ENCODE data around the gene PTK7.
"Not testable (repeated sequence)": the region's sequence is repeated elsewhere in the genome, so short reads cannot be mapped to it uniquely, and the experiment has no call there.

Gene PTK7

DNA sequence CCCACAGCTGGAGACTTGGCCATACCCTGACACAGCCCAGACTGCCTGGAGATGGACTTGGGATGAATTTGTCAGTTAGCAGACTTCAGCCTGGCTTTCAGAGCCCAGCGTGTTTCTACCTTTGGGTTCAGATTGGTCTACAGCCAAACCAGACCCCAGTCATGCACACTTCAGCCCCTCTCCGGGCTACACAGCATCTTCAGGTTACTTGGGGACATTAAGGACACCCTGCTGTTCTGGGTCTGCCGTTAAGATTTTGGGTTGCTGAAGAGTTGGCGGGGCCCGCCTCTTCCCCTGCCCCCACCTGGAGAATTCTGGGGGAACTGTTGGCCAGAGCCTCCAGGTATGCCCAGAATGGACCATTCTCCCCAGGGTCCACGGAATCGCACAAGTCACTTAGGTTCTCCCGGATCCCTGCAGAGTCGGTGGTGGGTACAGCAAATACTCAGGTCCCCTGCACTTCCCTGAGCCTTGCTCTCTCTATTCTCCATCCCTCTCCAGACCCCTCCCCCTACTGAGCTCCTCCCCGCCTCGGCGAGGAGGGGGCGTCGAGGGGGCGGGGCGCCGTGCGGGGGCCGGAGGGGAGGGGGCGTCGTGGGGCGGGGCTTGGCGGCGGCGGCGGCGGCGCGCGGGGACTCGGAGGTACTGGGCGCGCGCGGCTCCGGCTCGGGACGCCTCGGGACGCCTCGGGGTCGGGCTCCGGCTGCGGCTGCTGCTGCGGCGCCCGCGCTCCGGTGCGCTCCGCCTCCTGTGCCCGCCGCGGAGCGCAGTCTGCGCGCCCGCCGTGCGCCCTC lies at the start of gene PTK7:
Gene PTK7, plus strand, starts transcription at position 645 of the 794 bp plus-strand sequence. CDS start 175 bp downstream, outside the sequence.
- peak; percentile 58 for DNase-seq

DNA sequence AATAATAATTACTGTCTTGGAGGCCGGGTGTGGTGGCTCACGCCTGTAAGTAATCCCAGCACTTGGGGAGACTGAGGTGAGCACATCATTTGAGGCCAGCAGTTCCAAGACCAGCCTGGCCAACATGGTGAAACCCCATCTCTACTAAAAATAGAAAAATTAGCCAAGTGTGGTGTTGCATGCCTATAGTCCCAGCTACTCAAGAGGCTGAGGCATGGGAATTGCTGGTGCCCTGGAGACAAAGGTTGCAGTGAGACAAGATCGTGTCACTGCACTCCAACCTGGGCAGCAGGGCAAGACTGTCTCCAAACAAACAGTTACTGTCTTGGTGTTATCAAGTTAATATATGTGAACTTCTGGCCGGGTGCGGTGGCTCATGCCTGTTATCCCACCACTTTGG lies 49.7 kb upstream of the PTK7 start:
- no peak for DNase-seq

DNA sequence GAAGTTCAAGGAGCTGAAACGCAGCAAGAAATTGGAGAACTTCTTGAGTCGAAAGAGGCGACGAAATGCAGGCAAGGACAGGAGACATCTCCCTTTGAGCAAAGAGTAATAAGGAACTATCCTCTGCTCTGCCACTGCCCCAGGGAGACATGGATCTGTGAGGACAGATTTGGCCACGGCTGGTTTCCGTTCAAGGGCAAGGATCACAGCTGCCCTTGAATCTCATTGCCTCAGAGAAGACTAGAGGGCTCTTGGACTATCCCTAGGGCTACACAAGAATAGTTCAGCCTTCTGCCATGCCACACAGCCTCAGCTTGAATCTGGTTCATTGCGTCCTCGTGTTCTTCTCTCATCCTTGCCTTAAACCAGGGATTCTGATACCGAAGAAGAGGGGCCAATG lies 47.0 kb upstream of the PTK7 start:
- DNase-seq = no peak

DNA sequence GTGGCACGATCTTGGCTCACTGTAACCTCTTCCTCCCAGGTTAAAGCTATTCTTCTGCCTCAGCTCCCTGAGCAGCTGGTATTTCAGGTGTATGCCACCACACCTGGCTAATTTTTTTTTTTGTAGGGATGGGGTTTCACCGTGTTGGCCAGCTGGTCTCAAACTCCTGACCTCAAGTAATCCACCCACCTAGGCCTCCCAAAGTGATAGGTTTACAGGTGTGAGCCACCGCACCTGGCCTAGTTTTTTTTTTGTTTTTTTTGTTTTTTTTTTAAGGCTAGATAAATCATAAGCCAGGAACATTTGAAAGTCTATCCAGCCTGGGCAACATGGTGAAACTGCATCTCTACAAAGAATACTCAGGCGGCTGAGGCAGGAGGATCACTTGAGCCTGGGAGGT lies 43.8 kb upstream of the PTK7 start:
- DNase-seq = no peak

DNA sequence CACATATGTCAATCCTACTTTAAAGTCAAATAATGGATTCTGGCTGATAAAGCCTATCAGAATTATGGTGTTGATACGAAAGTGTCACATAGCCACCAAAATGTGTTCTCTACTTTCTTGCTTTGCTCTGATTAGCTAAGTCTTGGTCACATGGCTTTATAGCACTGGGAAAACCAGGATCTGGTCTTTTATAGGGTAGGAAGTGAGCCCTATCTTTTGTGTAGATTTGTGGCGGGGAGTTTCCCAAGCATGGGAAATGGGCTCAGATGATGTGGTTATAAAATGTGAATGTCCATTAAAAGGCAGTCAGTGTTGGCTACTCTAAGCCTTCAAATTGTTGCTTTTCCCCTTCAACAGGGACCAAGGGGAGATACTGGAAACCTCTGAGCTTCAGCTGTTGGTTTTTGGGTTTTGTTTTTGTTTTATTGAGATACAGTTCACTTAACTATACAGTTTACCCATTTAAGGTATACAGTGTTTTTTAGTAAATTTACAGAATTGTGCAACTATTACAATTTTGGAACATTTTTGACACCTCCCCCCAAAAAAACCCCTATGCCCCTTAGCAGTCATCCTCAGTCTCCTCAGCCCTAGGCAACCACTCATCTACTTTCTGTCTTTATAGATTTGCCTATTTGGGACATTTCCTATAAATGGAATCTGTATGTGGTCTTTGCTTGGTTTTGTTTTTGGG lies 42.5 kb upstream of the PTK7 start:
- DNase-seq = no peak

DNA sequence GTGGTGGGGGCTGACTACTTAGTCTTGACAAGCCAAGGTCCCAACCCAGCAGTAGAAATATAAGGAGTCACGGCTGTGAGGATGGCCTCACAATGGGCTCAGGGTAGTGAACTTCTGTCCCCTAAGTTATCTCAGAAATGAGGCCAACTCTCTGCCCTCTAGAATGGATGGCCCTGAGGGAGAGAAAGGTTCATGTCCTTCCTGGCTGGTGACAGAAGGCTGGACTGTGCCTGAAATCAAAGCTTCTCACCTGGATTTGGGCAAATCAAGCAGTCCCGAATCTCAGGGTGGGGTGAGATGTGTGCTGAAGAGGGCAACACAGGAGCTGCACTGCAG lies 42.0 kb upstream of the PTK7 start:
- DNase-seq = no peak

DNA sequence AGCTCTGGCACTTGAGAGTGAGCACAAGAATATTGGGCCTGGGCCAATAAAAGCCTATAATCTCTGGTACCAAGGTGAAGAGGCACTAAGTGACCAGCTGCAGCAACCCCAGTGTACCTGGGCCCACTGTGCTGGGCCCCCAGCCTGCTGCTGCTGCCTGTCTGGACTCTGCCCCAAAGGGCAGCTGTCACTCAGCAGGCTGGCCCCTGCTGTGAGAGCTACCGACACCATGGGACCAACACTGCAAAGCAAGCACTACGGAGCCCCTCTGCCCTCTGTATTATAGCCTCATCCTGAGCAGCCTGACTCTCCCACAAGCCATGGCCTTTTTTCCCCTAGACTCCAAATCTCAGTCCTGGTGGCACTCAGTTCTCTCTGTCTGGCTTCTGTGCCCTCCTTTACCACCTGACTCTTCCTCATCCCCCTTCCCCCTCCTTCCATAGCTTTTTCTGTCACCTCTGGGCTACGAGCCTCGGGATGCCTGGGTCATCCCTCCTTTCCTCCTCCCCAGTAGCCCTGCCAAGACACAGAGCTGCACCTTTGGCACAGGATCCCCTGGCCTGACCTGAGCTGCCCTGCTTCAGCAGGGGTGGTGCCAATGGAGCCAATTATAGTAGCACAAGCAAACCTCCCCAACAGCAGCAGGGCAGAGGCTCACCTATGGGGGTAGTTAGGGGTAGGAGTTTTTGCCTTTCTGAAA lies 40.5 kb upstream of the PTK7 start:
- DNase-seq = no peak

DNA sequence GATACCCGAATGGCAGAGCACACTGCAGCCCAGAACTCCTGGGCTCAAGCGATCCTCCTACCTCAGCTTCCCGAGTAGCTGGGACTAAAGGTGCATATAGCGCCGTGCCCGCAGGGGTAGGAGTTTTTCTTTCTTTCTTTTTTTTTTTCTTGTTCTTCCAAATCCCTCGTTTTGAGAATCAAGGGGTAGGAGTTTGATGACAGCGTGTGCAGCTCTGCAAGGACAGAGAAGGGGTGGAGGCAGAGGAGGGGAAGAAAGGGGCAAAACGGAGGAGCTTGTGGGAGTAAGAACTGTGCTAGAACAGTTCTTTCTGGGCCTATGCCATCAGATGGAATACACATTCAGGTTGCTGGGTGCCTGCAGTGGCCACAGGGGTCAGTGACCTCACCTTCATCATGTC lies 39.4 kb upstream of the PTK7 start:
- no peak for DNase-seq

DNA sequence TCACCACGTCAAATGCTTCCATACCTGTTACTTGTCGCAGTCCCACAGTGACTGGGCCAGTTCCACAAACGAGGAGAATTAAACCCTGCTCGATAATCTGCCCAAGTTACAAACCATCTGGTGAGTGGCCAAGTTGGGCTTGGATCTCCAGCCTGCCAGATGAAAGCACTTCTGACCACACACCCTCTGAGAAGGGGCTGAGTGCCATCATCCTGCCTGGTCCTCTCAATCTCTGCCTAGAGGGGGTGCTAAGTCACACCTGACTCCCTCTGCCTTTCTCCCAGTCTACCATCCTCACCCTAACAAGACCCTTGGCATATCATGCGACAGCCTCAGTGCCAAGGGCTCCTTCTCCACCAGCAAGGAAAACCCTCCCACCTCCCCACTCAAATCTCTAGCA lies 38.9 kb upstream of the PTK7 start:
- no peak for DNase-seq

DNA sequence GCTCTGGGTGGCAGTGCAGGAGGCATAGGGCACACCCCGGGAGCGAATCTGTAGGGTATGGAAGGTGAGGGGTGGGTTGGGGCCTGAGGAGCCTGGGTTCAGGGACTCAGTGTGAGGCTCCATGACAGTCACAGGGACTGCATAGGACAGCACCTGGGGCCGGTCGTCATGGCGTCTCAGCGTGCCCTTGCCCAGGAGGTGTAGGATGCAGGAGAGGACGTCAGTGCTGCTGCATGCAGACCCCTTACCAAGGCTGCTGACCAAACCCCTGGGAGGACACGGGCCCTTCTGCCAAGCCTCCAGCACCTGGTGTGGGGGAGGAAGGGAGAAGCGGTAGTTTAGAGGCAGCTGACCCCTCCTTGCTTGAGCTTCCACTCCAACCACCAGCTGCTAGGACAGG lies 38.4 kb upstream of the PTK7 start:
- no peak for DNase-seq

DNA sequence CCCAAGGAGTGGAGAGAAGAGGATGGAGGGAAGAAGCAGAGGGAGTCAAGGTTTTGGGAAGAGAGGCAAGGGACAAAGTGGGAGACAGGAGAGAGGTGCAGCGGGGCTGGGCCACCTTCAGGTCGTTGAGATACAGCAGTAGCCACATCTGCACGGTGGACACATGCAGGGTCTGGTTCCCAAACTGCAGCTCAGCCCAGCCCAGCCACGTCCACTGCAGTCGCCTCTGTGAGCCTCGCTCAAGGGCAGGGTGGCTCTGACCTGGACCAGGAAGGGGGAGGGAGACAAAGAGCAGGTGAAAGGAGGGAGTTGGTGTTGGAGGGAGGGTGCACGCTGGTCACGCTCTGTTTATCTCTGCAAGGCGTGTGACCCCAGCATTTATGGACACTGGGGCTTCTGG lies 37.4 kb upstream of the PTK7 start:
- DNase-seq = no peak

DNA sequence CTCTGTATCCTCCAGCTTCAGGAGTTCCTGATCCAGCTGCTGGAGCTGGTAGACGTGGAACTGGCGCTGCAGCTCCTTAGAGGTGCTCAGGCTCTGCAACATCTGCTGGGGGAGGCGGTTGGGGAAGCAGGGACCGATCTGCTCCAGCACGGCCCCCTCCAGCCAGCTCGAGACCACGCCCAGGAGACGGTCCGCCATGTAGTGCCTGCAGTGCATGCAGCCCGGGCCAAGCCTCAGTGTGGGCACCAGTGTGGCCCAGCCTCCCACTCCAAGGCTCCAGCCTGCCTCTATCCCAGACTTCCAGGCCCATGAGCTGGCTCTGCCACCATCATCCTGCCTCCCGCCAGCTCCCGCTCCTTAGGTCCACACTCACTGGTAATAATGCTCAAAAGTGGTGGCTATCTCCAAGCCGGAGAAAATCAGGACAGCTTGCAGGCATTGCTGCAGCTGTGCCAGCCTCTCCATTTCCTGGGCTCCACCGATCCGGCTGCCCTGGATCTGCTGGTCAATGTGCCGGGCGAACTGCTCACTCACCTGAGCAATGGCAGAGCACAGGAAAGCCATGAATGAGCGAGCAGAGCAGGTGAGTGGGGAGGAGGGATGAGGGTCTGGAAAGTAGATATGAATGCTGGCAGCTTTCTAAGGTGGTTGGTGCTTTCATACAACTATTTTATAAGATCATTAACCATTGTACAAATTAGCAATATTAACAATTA lies 35.4 kb upstream of the PTK7 start:
- no peak for DNase-seq

DNA sequence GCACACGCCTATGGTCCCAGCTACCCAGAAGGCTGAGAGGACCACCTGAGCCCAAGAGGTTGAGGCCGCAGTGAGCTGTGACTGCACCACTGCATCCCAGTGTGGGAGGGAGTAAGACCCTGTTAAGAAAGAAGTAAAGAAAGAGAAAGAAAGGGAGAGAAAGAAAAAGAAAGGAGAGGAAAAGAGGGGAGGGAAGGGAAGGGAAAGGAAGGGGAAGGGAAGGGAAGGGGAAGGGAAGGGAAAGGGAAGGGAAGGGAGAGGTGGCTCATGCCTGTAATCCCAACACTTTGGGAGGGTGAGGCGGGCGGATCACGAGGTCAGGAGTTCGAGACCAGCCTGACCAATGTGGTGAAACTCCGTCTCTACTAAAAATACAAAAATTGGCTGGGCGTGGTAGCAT lies 34.6 kb upstream of the PTK7 start:
- DNase-seq = not testable (repeated sequence)

DNA sequence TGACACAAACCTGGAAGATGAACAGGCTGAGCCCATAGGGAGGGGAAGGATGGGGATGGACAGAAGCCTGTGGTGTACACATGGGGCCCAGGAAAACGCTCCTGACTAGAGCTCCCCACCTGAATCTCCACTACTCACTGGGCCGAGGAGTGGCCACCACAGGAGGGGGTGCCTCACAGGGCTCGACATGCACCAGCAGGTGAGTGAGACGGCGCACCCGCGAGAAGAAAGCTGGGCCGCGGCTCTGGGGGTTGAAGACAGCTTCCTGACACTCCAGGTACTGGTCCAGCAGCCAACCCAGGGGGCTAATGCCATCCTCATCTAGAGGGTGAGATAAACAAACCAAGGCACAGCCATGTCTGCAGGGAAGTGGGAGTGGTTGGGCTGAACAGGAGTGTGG lies 32.8 kb upstream of the PTK7 start:
- no peak for DNase-seq

DNA sequence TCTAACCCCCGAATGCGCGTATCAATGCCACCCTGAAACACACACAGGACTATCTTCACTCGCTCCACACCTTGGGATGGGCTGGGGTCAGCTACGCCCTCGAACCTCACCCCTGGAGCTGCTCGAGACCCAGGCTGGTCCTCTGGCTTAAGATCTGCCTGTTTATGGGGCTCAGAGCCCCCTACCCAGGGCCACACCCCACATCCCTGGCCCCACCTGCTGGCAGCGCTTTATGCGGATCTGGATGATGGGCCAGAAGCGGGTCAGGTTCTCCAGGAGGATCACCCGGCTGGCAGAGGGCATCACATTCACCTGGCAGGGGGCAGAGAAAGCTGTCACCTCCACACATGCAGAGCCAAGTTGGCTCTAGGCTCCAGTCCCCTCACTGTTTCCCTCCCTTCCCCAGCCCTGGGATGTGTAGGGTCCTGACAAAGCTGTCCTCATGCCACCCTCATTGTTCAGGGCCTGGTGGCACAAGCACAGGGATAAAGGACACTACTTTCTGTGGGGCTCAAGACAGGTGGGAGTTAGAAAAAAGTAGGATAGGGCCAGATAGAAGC lies 30.7 kb upstream of the PTK7 start:
- DNase-seq = no peak

DNA sequence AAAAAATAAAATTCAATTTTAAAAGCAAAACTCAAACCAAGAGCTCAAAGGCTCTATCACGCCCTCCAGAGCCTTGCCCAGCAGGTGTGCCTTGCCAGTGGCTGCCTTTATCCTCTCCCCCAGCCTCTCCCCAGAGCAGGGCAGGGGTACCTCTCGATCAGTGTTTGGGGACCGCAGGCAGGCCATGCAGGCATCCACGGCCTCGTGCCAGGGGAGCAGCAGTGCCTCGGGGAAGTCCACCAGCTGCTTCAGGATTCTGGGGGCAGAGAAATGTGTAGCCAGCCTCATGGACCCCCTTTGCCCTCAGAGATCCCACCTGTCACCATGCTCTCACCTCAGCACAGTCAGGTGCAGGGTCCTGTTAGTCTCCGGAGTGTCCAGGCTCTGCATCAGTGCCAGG lies 28.1 kb upstream of the PTK7 start:
- DNase-seq = no peak

DNA sequence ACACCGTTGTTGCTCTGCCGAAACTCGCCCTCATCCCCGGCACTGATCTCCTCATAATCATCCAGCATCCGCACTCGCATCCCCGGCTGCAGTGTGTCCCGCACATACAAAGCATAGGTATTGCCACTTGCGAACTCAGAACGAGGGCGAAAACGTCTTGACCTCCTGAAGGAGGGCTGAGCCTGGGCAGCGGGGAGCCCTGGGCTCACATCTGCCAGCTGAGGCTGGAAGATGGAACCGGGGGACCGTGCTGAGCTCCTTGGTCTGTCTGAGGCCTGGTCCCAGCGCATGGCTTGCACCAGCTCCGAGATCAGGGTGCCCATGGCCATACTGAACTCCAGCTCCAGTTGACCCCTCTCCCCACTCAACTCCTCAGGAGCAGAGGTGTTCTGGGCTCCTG lies 25.1 kb upstream of the PTK7 start:
- DNase-seq = no peak

DNA sequence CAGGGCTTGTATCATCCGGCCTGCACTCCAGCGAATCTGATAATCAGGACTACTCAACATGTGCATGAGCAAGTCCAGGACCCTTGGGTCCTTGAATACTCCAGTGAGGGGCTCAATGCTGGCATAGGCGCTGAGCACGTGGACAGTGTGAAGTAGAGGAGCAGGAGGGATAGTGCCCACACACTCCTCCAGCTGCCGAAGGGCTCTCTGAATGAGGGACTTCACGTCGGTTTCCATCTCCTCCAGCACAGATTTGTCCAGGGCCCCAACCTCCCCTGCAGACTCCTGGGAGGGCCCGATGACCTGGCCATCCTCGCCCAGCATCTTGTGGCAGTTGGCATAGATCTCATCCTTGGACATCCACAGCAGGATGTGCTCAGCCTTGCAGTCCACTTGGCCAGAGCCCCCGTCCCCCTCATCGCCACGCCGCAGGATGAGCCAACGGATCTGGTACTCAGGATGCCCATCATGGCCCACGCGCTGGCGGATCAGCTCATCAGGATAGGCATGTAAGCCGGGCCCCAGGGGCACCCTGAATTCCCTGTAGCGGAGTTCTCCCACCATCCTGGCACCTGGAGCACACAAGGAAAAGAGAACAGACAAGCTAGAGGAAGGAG lies 23.8 kb upstream of the PTK7 start:
- no peak for DNase-seq

DNA sequence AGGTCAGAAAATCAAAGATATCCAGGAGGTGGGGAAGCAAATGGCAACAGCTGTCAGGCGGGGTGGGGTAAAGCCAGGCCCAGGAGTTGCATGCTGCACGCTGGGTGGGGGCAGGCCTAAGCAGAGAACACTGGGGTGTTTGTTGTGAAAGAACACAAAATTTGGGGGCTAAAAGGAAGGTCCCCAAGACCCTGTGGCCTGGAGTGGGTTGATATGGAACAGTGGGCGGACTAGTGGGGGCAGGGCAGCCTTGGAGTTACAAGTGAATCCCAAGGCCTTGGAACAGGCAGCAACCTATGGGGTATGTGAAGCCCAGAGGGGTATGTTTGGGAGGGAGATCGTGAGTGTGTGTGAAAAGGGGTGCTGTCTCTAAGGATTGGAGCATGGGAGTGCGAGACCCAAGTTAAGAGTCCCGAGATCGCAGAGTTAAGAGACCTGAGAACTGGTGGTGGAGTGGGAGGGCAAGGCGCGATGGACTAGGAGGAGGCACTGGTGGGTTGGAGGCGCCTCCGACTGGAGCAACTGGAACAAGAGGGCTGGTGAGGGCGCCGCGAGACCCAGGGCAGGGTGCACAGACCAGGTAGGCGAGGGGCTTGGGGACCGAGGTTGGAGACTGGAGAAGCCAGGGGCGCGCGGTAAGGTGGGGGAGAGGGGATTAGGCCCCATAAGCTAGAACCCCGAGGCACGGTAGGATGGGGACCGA lies 23.1 kb upstream of the PTK7 start:
- no peak for DNase-seq

DNA sequence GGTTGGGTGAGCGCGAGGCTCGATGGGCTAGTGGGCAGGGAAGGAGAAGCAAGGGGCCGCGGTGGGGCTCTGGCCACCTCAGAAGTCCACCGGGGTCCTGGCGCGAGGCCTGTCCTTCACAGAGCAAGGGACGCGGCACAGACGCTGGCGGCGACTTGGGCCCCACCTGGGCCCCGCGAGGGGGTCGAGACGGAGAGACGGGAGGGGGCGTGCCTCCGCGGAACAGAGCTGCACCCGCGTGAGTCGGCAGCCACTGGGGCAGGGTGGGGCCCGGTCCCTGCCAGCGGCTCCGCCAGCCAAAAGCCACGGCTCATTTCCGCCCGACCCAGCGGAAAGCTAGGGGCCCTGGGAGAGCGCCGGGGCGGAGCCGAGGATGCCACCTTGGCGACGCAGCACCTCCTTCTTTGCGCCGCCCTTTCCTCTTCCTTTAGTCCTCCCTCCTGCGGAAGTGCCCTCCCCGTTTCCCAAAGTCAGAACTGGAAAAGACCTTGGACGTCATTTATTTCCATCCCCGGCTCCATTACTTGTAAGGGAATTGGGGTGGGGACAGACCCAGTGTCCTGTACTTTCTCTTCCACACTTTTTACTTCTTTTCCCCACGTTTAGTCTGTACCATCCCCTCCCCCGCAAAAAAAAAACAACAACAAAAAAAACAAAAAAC lies 22.4 kb upstream of the PTK7 start, which contains the start of gene CUL7:
Gene CUL7, minus strand, starts transcription at position 307 of the 661 bp plus-strand sequence. CDS start 1,063 bp downstream, outside the sequence.
- peak; percentile 85 for DNase-seq

DNA sequence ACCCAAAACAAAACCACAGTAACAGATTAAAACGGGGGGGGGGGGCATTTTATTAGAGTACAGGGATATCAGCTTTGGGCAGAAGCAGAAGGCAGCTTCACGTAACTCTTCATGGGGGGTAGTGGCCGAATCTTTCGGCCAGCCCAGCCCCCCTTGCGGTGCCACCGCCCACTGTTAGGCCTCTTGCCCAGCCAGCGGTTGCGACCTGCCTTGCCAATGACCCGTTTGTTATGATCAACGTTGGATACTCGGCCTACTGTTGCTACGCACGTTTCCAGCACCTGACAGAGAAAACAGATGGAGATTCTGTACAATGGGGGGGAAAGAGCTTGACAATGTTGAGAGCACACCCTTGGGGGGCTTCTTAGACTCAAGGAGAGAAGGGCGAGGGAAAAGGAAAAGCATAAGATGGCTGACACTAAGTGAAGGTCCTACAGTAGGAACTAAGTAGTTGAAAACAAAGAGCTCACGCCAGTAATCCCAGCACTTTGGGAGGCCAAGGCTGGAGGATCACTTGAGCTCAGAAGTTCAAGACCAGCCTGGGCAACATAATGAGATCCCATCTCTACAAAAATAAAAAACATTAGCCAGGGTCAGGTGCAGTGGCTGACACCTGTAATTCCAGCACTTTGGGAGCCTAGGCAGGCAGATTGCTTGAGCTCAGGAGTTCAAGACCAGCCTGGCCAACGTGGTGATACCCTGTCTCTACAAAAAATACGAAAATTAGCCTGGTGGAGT lies 21.7 kb upstream of the PTK7 start:
- no peak for DNase-seq

Measured in NCI-H1694 treated with DMSO at 0.1 percent for 48 hours (cell line).